HEK293 (cell line): ENCODE results near the gene ERP44.

ENCODE experiments used
- CTCF ChIA-PET: fragments of 350-600 bp; formaldehyde crosslinking; extraction: SDS; loops from one replicate; lab custom pipeline; 2021; ENCODE audit warnings: antibody characterized with exemption; lab: Yijun Ruan, JAX
- POLR2A ChIA-PET: fragments of 300-600 bp; formaldehyde crosslinking; extraction: SDS; loops from one replicate; lab custom pipeline; 2020; ENCODE audit warnings: antibody characterized with exemption, inconsistent platforms; lab: Yijun Ruan, JAX
- H3K27ac ChIP-seq: fragments of 200-500 bp; sonication (Bioruptor generic); 2 replicates; pipeline ENCODE4 v1.5.1; 2014; ENCODE audit warnings: low read depth, low read length, control low read depth, inconsistent platforms; ENCODE audit errors: extremely low read depth
- H3K36me3 ChIP-seq, 2 experiments: fragments of 200-500 bp in 1 of 2; sonication (Bioruptor generic) in 1 of 2; 1 replicate in 1 of 2; 2 replicates in 1 of 2; pipeline ENCODE4 v1.5.1; 2014 to 2017; ENCODE audit warnings: inconsistent platforms in 2 of 2, low read length in 2 of 2; ENCODE audit not compliant: control insufficient read depth in 2 of 2, insufficient read depth in 1 of 2
- H3K4me1 ChIP-seq: fragments of 200-500 bp; sonication (Bioruptor generic); 2 replicates; pipeline ENCODE4 v1.5.1; 2014; ENCODE audit warnings: mild to moderate bottlenecking, low read length, inconsistent platforms; ENCODE audit not compliant: control insufficient read depth, insufficient read depth
- H3K4me3 ChIP-seq: 2 replicates; pipeline ENCODE4 v1.5.1; 2011; ENCODE audit warnings: low read depth, mild to moderate bottlenecking, control low read depth, low read length, moderate library complexity
- H3K9me3 ChIP-seq: fragments of 200-500 bp; sonication (Bioruptor generic); 2 replicates; pipeline ENCODE4 v1.5.1; 2014; ENCODE audit warnings: low read depth, low read length, inconsistent platforms; ENCODE audit not compliant: control insufficient read depth, insufficient read depth
- GLIS1 ChIP-seq: fragments of 450-650 bp; formaldehyde crosslinking; IDR thresholded peaks from 2 replicates; pipeline ENCODE4 v1.5.1; 2016; ENCODE audit warnings: missing biosample characterization, missing genetic modification characterization
- SALL2 ChIP-seq: fragments of 450-650 bp; formaldehyde crosslinking; IDR thresholded peaks from 2 replicates; pipeline ENCODE4 v1.5.0; 2017; ENCODE audit warnings: missing biosample characterization, mild to moderate bottlenecking, missing genetic modification characterization, borderline replicate concordance
- SETDB1 ChIP-seq: IDR thresholded peaks from one replicate; pipeline ENCODE4 v1.6.1; 2017; ENCODE audit warnings: mild to moderate bottlenecking, low read length, moderate library complexity, mixed read lengths; ENCODE audit not compliant: insufficient read length
- WT1 ChIP-seq: fragments of 450-650 bp; formaldehyde crosslinking; IDR thresholded peaks from 2 replicates; pipeline ENCODE4 v1.5.1; 2016; ENCODE audit warnings: missing biosample characterization, missing genetic modification characterization
- ZNF133 ChIP-seq: fragments of 450-650 bp; formaldehyde crosslinking; IDR thresholded peaks from 2 replicates; pipeline ENCODE4 v1.5.1; 2016; ENCODE audit warnings: missing biosample characterization, missing genetic modification characterization
- ZNF175 ChIP-seq: fragments of 450-650 bp; formaldehyde crosslinking; IDR thresholded peaks from 2 replicates; pipeline ENCODE4 v1.5.1; 2016; ENCODE audit warnings: missing biosample characterization, missing genetic modification characterization
- ZNF23 ChIP-seq: fragments of 450-650 bp; formaldehyde crosslinking; IDR thresholded peaks from 2 replicates; pipeline ENCODE4 v1.5.1; 2016; ENCODE audit warnings: missing biosample characterization, missing genetic modification characterization, borderline replicate concordance
- ZNF350 ChIP-seq: fragments of 450-650 bp; formaldehyde crosslinking; IDR thresholded peaks from 2 replicates; pipeline ENCODE4 v1.5.0; 2017; ENCODE audit warnings: missing biosample characterization, mild to moderate bottlenecking, missing genetic modification characterization
- ZNF423 ChIP-seq: fragments of 450-650 bp; formaldehyde crosslinking; IDR thresholded peaks from 2 replicates; pipeline ENCODE4 v1.5.1; 2016; ENCODE audit warnings: missing biosample characterization, missing genetic modification characterization
- ZNF548 ChIP-seq: fragments of 450-650 bp; formaldehyde crosslinking; IDR thresholded peaks from 2 replicates; pipeline ENCODE4 v1.5.1; 2016; ENCODE audit warnings: missing biosample characterization, missing genetic modification characterization
- ZNF660 ChIP-seq: fragments of 450-650 bp; IDR thresholded peaks from 2 replicates; pipeline ENCODE4 v1.5.1; 2018; ENCODE audit warnings: missing biosample characterization, mild to moderate bottlenecking, missing genetic modification characterization
- ZNF777 ChIP-seq: fragments of 450-650 bp; formaldehyde crosslinking; IDR thresholded peaks from 2 replicates; pipeline ENCODE4 v1.5.1; 2017; ENCODE audit warnings: missing biosample characterization, missing genetic modification characterization, borderline replicate concordance
- ZNF791 ChIP-seq: fragments of 450-650 bp; formaldehyde crosslinking; IDR thresholded peaks from 2 replicates; pipeline ENCODE4 v1.5.1; 2016; ENCODE audit warnings: missing biosample characterization, missing genetic modification characterization
- ZNF792 ChIP-seq: fragments of 450-650 bp; formaldehyde crosslinking; IDR thresholded peaks from 2 replicates; pipeline ENCODE4 v1.5.1; 2016; ENCODE audit warnings: missing biosample characterization, missing genetic modification characterization
- ZSCAN23 ChIP-seq: fragments of 450-650 bp; formaldehyde crosslinking; IDR thresholded peaks from 2 replicates; pipeline ENCODE4 v1.5.1; 2016; ENCODE audit warnings: missing biosample characterization, missing genetic modification characterization
- TF ChIP-seq, protein P1 (sequence below): fragments of 450-650 bp; formaldehyde crosslinking; IDR thresholded peaks from 2 replicates; pipeline ENCODE4 v1.5.1; 2016; ENCODE audit warnings: missing biosample characterization, missing genetic modification characterization, low read depth
- TF ChIP-seq, protein P2 (sequence below): fragments of 450-650 bp; IDR thresholded peaks from 2 replicates; pipeline ENCODE4 v1.5.1; 2018; ENCODE audit warnings: missing biosample characterization, missing genetic modification characterization
- TF ChIP-seq, protein P3 (sequence below): fragments of 450-650 bp; formaldehyde crosslinking; IDR thresholded peaks from 2 replicates; pipeline ENCODE4 v1.5.1; 2017; ENCODE audit warnings: missing biosample characterization, missing genetic modification characterization
- TF ChIP-seq, protein P4 (sequence below): fragments of 450-650 bp; formaldehyde crosslinking; IDR thresholded peaks from 2 replicates; pipeline ENCODE4 v1.5.1; 2016; ENCODE audit warnings: missing biosample characterization, missing genetic modification characterization
- TF ChIP-seq, protein P5 (sequence below): fragments of 450-650 bp; formaldehyde crosslinking; IDR thresholded peaks from 2 replicates; pipeline ENCODE4 v1.5.1; 2017; ENCODE audit warnings: missing biosample characterization, missing genetic modification characterization

The ERP44 gene

DNA sequence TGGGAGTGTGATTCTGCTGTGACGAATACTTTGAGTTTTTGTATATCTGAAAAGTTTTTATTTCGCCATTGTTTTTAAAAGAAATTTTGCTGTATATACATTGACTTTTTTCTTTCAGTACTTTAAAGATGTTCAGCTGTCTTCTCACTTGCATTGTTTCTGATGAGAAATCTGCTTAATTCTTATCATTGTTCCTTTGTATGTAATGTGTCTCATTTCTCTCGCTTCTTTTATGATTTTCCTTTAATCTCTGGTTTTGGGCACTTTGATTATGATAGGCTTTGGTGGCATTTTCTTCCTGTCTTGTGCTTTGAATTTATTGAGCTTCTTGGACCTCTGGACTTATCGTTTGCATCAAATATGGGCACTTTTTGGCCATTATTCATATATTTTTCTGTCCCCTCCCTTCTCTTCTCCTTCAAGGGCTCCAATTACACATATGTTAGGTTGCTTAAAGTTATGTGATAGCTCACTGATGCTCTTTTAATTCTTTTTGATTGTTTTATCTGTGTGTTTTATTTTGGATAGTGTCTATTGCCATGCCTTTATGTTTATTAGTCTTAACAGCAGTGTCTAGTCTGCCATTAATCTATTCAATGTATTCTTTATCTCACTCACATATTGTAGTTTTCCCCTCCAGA, 161.7 kb downstream of the ERP44 start:
- CTCF ChIA-PET: interaction anchor here (0.8 kb wide), 1 partner anchor 21 kb away, joined by 4 read pairs; no protein-coding TSS in a partner anchor
- no peak overlapping the region for H3K4me3 ChIP-seq
- TF ChIP-seq WT1 (tag by site-specific recombination) (no peak), ZNF133 (tag by site-specific recombination) (peak; percentile 93), SETDB1 (peak; percentile 78), ZNF791 (tag by site-specific recombination) (peak; percentile 92), GLIS1 (tag by site-specific recombination) (no peak)

DNA sequence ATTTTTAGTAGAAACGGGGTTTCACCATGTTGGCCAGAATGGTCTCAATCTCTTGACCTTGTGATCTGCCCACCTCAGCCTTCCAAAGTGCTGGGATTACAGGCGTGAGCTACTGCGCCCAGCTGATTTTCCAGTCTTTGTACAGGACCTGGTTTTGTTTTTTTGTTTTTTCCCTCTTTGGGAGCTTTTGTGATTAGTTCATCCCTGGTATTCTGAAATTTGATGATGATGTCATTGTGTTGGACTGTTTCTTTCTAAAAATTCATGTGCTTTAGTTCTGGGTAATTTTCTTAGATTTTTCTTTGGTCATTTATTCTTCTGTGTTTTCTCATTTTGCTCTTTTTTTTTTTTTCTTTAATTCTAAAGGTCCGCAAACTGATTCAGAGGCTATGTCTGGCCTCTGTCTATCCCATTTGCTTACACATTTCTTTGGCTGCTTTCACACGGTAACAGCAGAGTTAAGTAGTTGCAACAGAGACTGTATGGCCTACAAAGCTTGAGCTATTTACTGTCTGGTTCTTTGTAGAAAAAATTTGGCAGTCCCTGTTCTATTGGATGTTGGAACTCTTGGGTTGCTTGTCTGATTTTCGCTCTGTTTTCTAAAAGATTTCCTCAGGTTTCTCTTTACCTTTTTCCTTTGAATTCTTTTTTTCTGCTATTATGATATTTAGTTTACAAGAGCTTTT, 167.5 kb downstream of the ERP44 start:
- Histone ChIP-seq H3K36me3 (peaks cover 3 to 21% of the 10 kb centered on the region in 2 experiments; a peak in 2 of 3 replicates), H3K4me3 (no peak overlapping the region), H3K4me1 (no peaks in the 10 kb centered on the region), H3K9me3 (no peaks in the 10 kb centered on the region), H3K27ac (no peak overlapping the region)
- ChIA-PET POLR2A (interaction anchor here (0.7 kb wide), 1 partner anchor 16 kb away, joined by 3 read pairs; no protein-coding TSS in a partner anchor), CTCF (interaction anchor here (0.6 to 1.1 kb wide), 4 partner anchors 75 to 826 kb away, joined by 3 to 5 read pairs (median 3); no protein-coding TSS in a partner anchor)
- TF ChIP-seq ZNF350 (tag by site-specific recombination) (no peak), ZNF777 (tag by site-specific recombination) (no peak)
- TF ChIP-seq, protein P1, sequence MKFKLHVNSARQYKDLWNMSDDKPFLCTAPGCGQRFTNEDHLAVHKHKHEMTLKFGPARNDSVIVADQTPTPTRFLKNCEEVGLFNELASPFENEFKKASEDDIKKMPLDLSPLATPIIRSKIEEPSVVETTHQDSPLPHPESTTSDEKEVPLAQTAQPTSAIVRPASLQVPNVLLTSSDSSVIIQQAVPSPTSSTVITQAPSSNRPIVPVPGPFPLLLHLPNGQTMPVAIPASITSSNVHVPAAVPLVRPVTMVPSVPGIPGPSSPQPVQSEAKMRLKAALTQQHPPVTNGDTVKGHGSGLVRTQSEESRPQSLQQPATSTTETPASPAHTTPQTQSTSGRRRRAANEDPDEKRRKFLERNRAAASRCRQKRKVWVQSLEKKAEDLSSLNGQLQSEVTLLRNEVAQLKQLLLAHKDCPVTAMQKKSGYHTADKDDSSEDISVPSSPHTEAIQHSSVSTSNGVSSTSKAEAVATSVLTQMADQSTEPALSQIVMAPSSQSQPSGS: peak; percentile 80
- TF ChIP-seq, all 188 proteins: peak for 1

More for the DNA sequence above, 161.7 kb downstream of the ERP44 start:
- POLR2A ChIA-PET: no interaction called here
- Histone ChIP-seq H3K4me1 (no peaks in the 10 kb centered on the region), H3K36me3 (peaks cover 0 to 3% of the 10 kb centered on the region in 2 experiments; a peak in 1 of 3 replicates), H3K27ac (no peak overlapping the region), H3K9me3 (no peaks in the 10 kb centered on the region)

DNA sequence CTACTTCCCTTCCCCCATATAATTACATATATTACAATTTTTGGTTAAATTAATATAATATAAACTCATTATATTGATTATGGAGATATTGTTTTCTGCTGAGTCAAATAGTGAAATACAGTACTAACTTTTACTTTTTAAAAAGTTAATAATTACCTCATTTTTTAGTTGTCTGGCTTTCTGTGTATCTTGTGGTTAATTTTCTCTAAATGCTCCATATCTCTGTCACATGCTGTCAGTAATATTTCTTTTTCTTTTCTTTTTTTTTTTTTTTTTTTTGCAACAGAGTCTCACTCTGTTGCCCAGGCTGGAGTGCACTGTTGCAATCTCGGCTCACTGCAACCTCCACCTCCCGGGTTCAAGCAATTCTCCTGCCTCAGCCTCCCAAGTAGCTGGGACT, 169.1 kb downstream of the ERP44 start:
- H3K4me3 ChIP-seq: no peak overlapping the region
- ChIA-PET CTCF (no interaction called here), POLR2A (no interaction called here)
- H3K27ac ChIP-seq: no peak overlapping the region
- H3K4me1 ChIP-seq: no peaks in the 10 kb centered on the region
- peaks cover 3 to 25% of the 10 kb centered on the region in 2 experiments; a peak in 2 of 3 replicates for H3K36me3 ChIP-seq
- H3K9me3 ChIP-seq: no peaks in the 10 kb centered on the region
- TF ChIP-seq, protein P2, sequence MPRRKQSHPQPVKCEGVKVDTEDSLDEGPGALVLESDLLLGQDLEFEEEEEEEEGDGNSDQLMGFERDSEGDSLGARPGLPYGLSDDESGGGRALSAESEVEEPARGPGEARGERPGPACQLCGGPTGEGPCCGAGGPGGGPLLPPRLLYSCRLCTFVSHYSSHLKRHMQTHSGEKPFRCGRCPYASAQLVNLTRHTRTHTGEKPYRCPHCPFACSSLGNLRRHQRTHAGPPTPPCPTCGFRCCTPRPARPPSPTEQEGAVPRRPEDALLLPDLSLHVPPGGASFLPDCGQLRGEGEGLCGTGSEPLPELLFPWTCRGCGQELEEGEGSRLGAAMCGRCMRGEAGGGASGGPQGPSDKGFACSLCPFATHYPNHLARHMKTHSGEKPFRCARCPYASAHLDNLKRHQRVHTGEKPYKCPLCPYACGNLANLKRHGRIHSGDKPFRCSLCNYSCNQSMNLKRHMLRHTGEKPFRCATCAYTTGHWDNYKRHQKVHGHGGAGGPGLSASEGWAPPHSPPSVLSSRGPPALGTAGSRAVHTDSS: no peak
- TF ChIP-seq ZNF23 (tag by site-specific recombination) (no peak), ZSCAN23 (tag by site-specific recombination) (no peak), ZNF423 (tag by site-specific recombination) (no peak), ZNF660 (tag by site-specific recombination) (no peak), ZNF175 (tag by site-specific recombination) (no peak), ZNF548 (no peak), ZNF792 (no peak), SALL2 (tag by site-specific recombination) (no peak)
- TF ChIP-seq, protein P3, sequence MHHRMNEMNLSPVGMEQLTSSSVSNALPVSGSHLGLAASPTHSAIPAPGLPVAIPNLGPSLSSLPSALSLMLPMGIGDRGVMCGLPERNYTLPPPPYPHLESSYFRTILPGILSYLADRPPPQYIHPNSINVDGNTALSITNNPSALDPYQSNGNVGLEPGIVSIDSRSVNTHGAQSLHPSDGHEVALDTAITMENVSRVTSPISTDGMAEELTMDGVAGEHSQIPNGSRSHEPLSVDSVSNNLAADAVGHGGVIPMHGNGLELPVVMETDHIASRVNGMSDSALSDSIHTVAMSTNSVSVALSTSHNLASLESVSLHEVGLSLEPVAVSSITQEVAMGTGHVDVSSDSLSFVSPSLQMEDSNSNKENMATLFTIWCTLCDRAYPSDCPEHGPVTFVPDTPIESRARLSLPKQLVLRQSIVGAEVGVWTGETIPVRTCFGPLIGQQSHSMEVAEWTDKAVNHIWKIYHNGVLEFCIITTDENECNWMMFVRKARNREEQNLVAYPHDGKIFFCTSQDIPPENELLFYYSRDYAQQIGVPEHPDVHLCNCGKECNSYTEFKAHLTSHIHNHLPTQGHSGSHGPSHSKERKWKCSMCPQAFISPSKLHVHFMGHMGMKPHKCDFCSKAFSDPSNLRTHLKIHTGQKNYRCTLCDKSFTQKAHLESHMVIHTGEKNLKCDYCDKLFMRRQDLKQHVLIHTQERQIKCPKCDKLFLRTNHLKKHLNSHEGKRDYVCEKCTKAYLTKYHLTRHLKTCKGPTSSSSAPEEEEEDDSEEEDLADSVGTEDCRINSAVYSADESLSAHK (tag by site-specific recombination): no peak
- TF ChIP-seq, protein P4, sequence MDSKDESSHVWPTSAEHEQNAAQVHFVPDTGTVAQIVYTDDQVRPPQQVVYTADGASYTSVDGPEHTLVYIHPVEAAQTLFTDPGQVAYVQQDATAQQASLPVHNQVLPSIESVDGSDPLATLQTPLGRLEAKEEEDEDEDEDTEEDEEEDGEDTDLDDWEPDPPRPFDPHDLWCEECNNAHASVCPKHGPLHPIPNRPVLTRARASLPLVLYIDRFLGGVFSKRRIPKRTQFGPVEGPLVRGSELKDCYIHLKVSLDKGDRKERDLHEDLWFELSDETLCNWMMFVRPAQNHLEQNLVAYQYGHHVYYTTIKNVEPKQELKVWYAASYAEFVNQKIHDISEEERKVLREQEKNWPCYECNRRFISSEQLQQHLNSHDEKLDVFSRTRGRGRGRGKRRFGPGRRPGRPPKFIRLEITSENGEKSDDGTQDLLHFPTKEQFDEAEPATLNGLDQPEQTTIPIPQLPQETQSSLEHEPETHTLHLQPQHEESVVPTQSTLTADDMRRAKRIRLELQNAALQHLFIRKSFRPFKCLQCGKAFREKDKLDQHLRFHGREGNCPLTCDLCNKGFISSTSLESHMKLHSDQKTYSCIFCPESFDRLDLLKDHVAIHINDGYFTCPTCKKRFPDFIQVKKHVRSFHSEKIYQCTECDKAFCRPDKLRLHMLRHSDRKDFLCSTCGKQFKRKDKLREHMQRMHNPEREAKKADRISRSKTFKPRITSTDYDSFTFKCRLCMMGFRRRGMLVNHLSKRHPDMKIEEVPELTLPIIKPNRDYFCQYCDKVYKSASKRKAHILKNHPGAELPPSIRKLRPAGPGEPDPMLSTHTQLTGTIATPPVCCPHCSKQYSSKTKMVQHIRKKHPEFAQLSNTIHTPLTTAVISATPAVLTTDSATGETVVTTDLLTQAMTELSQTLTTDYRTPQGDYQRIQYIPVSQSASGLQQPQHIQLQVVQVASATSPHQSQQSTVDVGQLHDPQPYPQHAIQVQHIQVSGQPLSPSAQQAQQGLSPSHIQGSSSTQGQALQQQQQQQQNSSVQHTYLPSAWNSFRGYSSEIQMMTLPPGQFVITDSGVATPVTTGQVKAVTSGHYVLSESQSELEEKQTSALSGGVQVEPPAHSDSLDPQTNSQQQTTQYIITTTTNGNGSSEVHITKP: no peak
- TF ChIP-seq, protein P5, sequence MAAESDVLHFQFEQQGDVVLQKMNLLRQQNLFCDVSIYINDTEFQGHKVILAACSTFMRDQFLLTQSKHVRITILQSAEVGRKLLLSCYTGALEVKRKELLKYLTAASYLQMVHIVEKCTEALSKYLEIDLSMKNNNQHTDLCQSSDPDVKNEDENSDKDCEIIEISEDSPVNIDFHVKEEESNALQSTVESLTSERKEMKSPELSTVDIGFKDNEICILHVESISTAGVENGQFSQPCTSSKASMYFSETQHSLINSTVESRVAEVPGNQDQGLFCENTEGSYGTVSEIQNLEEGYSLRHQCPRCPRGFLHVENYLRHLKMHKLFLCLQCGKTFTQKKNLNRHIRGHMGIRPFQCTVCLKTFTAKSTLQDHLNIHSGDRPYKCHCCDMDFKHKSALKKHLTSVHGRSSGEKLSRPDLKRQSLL (tag by site-specific recombination): no peak
